ENCODE data around the gene NUP88.

The NUP88 gene

GRCh38 chr17:5429191-5429887 lies 9.9 kb upstream of the NUP88 start:
- Mint-ChIP-seq H3K4me3 (no peak overlapping the region), H3K27ac (no peak overlapping the region), H3K9me3 (no peaks in the 10 kb centered on the region), H3K27me3 (ENCODE audit: low read depth) (no peaks in the 10 kb centered on the region), H3K36me3 (ENCODE audit: low read depth) (peaks cover 78% of the 10 kb centered on the region), H3K4me1 (no peaks in the 10 kb centered on the region)
- TF ChIP-seq, protein P1, sequence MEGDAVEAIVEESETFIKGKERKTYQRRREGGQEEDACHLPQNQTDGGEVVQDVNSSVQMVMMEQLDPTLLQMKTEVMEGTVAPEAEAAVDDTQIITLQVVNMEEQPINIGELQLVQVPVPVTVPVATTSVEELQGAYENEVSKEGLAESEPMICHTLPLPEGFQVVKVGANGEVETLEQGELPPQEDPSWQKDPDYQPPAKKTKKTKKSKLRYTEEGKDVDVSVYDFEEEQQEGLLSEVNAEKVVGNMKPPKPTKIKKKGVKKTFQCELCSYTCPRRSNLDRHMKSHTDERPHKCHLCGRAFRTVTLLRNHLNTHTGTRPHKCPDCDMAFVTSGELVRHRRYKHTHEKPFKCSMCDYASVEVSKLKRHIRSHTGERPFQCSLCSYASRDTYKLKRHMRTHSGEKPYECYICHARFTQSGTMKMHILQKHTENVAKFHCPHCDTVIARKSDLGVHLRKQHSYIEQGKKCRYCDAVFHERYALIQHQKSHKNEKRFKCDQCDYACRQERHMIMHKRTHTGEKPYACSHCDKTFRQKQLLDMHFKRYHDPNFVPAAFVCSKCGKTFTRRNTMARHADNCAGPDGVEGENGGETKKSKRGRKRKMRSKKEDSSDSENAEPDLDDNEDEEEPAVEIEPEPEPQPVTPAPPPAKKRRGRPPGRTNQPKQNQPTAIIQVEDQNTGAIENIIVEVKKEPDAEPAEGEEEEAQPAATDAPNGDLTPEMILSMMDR (IDR thresholded peaks at IDR 0.05; ENCODE audit: unreplicated experiment in 3 of 3): no peak

- TF ChIP-seq, protein P1 (IDR thresholded peaks at IDR 0.05; ENCODE audit: unreplicated experiment in 3 of 3): no peak
- Mint-ChIP-seq H3K4me3 (no peak overlapping the region), H3K27me3 (ENCODE audit: low read depth) (no peaks in the 10 kb centered on the region), H3K27ac (no peak overlapping the region), H3K9me3 (no peaks in the 10 kb centered on the region), H3K36me3 (ENCODE audit: low read depth) (peaks cover 71% of the 10 kb centered on the region), H3K4me1 (peaks cover 10% of the 10 kb centered on the region)
Observed at GRCh38 chr17:5425826-5426225, 6.4 kb upstream of the NUP88 start.

GRCh38 chr17:5424909-5425308 lies 5.4 kb upstream of the NUP88 start:
- peaks cover 71% of the 10 kb centered on the region for H3K36me3 Mint-ChIP-seq (ENCODE audit: low read depth)
- H3K4me1 Mint-ChIP-seq: peaks cover 16% of the 10 kb centered on the region
- no peak overlapping the region for H3K27ac Mint-ChIP-seq
- no peak overlapping the region for H3K4me3 Mint-ChIP-seq
- no peaks in the 10 kb centered on the region for H3K27me3 Mint-ChIP-seq (ENCODE audit: low read depth)
- no peaks in the 10 kb centered on the region for H3K9me3 Mint-ChIP-seq
- TF ChIP-seq, protein P1 (IDR thresholded peaks at IDR 0.05; ENCODE audit: unreplicated experiment in 3 of 3): no peak

GRCh38 chr17:5422505-5422904 lies 3.0 kb upstream of the NUP88 start:
- Mint-ChIP-seq H3K4me1 (peaks cover 26% of the 10 kb centered on the region), H3K9me3 (no peaks in the 10 kb centered on the region)

GRCh38 chr17:5419959-5420653 lies 644 bp upstream of the NUP88 start, which contains the start of gene RPAIN:
Gene RPAIN, plus strand, starts transcription at chr17:5420182. Its CDS starts 29 bp downstream, at chr17:5420211.
- H3K4me1 Mint-ChIP-seq: peaks cover 26% of the 10 kb centered on the region
- H3K36me3 Mint-ChIP-seq (ENCODE audit: low read depth): peaks cover 42% of the 10 kb centered on the region
- H3K27me3 Mint-ChIP-seq (ENCODE audit: low read depth): no peaks in the 10 kb centered on the region
- TF ChIP-seq, protein P1 (IDR thresholded peaks at IDR 0.05; ENCODE audit: unreplicated experiment in 3 of 3): no peak
- peak within 1 kb of the TSS; percentile 96 to 100 (median 99) for H3K4me3 Mint-ChIP-seq
- no peaks in the 10 kb centered on the region for H3K9me3 Mint-ChIP-seq
- H3K27ac Mint-ChIP-seq: peak within 1 kb of the TSS; percentile 82 to 99 (median 96)

More at GRCh38 chr17:5422505-5422904, 3.0 kb upstream of the NUP88 start:
- peak overlapping the region; percentile 24 to 96 (median 55) for H3K4me3 Mint-ChIP-seq
- H3K36me3 Mint-ChIP-seq (ENCODE audit: low read depth): peaks cover 50% of the 10 kb centered on the region
- TF ChIP-seq, protein P1 (IDR thresholded peaks at IDR 0.05; ENCODE audit: unreplicated experiment in 3 of 3): no peak
- no peak overlapping the region for H3K27ac Mint-ChIP-seq
- H3K27me3 Mint-ChIP-seq (ENCODE audit: low read depth): no peaks in the 10 kb centered on the region
